Measurements from ENCODE around the gene CERS6.
"Not testable (repeated sequence)": the region's sequence is repeated elsewhere in the genome, so short reads cannot be mapped to it uniquely, and the experiment has no call there.

Gene CERS6

GRCh38 chr2:168641636-168642035 lies 185.6 kb downstream of the CERS6 start:
- no peak for DNase-seq (ENCODE audit: low spot score)

DNA sequence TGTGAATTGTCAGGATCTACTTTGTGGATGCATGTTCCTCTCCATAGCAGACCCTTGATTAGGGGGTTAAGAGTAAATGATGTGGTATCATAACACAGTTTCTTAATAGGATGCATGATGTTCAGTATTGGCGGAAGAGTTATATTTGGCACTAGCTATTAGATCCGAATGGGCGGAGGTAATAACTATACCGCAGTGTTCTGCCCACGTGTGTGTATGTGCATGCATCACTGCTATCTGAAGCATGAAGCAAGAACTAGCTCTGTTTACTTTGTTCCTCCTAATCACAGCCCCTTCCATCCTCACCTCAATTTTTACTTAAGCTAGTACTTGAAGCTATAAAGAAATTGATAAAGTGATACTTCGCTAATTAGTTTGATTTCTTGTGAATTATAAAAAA lies 186.8 kb downstream of the CERS6 start:
- no peak for DNase-seq (ENCODE audit: low spot score)

GRCh38 chr2:168643979-168644378 lies 187.9 kb downstream of the CERS6 start:
- DNase-seq (ENCODE audit: low spot score): no peak

DNA sequence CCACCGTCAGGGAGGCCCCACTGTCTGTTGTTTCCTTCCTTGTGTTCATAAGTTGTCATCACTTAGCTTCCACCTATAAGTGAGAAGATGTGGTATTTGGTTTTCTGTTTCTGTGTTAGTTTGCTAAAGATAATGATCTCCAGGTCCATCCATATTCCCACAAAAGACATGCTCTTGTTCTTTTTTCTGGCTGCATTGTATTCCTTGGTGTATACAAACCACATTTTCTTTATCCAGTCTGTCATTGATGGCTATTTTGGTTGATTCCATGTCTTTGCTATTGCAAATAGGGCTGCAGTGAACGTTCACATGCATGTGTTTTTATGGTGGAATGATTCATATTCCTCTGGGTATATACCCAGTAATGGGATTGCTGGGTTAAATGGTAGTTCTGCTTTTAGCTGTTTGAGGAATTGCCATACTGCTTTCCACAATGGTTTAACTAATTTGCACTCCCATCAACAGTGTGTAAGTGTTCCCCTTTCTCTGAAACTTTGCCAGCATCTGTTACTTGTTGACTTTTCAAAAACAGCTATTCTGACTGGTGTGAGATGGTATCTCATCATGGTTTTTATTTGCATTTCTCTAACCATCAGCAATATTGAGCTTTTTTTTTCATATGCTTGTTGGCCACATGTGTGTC lies 189.7 kb downstream of the CERS6 start:
- DNase-seq (ENCODE audit: low spot score): no peak

DNA sequence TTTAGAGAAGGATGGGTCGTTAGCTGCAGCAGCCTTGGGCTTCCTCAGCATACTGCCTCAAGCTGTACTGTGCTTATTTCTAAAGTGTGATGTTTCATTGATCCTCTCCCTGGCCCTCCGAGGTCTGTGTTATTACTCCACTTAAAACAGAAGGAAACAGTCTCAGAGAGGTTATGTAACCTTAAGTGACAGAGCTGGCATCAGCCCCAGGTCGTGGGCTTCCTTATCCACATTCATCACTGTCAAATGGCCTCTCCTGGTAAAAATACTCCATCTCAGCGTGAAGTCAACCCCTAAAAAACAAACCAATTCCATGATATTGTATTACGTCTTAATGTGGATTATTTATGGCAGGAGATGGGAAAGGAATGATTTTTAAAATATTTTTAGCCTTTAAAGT lies 193.0 kb downstream of the CERS6 start:
- no peak for DNase-seq (ENCODE audit: low spot score)

DNA sequence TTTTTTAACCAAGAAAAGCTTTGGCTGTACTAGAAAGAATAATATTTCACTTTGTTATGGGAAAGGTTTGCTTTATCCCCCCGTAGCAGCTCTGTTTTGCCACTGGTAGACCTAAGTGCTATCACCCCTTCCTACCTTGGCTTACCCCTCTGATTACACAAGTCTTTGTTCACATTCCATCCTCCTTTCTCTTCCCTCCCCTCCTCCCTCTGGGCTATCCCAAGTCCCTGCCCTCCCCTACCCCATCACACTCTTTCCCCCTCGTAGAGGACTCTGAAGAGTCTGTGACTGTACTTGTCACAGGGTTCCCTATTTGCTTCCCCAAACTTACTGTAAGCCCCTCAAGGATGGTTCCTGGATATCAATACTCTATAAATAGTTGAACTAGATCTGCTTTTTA lies 193.5 kb downstream of the CERS6 start:
- DNase-seq (ENCODE audit: low spot score): no peak

DNA sequence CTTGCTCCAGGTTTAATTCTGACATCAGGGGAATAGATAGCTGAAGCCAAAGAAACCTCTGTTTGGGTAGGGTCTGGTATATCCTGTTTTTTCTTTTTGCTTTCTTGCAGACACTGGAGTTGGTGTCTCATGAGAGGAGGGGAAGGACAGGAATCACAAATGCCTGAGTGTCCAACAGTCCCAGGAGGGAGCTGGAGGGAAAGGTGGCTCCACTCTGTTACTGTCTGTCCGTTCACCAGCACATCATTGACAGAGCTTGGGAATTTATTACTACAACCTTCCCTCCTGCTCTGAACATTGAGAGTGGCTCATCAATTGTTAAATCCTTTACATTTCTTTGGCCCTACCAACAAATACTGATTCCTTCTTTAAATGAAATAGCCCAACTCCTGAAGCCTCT lies 194.1 kb downstream of the CERS6 start:
- DNase-seq (ENCODE audit: low spot score): no peak

DNA sequence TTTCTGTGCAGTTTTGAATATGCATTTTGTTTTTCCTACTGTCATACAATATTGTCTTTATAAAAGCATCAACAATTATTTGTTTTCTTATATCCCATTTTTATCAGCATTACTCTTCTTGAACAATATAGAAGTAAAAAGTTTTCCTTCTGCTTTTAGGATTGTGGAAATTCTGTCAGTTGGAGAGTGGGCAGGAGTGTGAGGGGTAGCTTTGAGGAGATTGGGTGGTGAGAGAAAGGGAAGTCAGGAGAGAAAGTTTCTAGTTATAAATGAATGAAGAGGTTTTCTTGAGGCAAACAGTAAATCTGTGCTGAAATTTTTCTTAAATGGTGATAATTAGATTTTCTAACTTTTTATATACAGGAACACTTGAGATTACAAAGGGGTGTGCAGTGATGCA lies 194.7 kb downstream of the CERS6 start:
- DNase-seq (ENCODE audit: low spot score): no peak

GRCh38 chr2:168652997-168653921 lies 197.2 kb downstream of the CERS6 start:
- no peak for DNase-seq (ENCODE audit: low spot score)

DNA sequence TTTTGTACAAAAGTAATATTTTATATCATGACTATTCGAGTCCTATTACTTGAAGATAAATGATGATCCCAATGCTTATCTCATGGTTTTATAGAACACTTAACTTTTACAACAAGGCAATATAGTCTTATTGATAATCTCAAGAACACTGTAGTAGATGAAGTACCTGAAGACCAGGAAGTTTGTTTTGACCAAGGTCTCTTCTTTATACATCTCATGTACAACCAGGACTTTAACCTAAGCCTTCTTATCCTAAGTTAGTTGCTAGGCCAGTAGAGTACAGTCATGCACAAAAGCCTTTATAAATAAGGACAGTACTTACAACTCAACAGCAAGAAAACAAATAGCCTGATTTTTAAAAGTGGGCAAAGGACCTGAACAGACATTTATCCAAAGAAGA lies 198.6 kb downstream of the CERS6 start:
- no peak for DNase-seq (ENCODE audit: low spot score)

DNA sequence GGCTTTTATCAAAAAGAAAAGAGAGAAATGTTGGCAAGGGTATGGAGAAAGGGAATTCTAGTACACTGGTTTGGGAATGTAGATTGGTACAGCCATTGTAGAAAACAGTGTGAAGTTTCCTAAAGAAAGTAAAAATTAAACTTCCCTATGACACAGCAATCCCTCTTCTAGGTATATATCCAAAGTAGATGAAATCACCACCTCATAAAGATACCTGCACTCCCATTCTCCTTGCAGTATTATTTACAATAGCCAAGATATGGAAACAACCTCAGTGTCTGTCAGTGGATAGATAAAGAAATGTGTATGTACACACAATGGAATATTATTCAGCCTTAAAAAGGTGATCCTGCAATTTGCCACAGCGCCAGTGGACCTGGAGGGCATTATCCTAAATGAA lies 199.1 kb downstream of the CERS6 start:
- DNase-seq (ENCODE audit: low spot score): no peak

DNA sequence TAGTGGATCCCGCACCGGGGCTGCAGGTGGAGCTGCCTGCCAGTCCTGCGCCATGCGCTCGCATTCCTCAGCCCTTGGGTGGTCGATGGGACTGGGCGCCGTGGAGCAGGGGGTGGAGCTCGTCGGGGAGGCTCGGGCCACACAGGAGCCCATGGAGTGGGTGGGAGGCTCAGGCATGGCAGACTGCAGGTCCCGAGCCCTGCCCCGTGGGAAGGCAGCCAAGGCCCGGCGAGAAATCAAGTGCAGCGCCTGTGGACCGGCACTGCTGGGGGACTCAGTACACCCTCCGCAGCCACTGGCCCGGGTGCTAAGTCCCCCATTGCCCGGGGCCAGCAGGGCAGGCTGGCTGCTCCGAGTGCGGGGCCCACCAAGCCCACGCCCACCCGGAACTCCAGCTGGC lies 201.3 kb downstream of the CERS6 start:
- not testable (repeated sequence) for DNase-seq (ENCODE audit: low spot score)

- DNase-seq (ENCODE audit: low spot score): no peak
These were observed 202.6 kb downstream of the CERS6 start for GRCh38 chr2:168658706-168659105.

DNA sequence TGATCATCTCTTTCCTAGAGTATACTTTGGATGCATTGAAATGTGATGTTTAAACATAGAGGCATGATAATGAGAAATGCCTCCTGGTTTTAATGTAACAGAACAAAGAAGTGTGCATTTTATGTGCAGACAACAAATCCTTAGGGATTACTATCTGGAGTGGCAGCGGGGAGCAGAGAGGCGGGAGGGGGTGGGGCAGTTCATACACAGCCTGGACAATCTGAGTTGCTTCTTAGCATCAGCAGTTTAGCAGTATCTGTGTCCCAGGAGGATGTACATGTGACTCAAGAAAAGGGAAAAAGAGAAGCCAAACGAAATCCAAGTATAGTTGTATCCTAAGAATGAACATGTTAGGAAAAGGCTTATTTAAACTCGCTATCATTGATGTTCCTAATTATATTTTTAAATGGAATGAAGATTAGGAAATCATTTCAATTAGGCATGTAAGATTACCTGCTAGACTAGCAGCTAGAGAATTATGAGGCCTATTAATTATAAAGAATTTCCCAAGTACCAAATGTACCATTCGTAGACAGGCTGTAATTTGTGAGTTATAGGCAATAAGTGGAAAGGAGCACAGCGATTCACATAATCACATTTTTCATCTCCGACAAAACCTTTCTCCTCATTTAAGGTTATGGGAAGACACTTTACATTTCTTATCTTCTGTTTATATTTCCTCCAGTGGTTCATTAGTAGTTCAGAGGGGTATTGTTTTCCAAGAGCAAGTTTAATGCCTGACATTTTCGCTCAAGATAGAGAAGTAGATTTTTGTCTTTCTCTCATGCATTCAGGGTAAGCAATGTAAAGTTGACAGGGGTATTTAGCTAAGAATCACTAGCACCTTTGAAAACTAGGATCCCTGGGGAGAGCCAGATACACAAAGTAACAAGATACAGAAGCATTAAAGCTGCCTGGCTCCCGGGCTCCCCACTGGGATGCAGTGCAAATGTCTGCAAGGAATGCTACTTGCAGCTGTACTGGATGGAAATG lies 205.1 kb downstream of the CERS6 start:
- DNase-seq (ENCODE audit: low spot score): no peak

- DNase-seq (ENCODE audit: low spot score): no peak
These were observed 205.8 kb downstream of the CERS6 start for GRCh38 chr2:168661863-168662256.

DNA sequence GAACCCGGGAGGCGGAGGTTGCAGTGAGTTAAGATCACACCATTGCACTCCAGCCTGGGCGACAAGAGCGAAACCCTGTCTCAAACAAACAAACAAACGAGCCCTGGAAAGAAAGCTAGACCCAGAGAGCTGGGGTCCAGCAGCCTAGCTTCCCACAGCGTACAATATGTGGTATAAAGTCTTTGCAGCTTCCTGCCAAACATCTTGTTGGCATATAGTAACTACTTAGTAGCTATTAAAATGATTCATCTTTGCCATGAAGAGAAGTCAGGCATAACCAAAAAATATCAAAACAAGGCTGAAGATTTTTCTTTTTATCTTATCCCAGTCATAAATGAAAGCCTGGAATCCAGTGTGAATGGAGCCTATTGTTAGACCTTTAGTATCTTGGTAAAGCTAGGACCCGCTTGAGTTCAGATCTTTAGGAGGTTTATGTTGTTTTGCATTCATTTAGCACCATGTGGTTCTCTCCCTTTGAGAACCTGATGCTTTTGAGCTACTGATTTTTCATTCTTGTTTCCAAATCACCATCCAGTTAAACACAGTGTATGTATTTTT lies 206.7 kb downstream of the CERS6 start:
- no peak for DNase-seq (ENCODE audit: low spot score)

GRCh38 chr2:168663993-168664392 lies 207.9 kb downstream of the CERS6 start:
- DNase-seq (ENCODE audit: low spot score): peak; percentile 16

DNA sequence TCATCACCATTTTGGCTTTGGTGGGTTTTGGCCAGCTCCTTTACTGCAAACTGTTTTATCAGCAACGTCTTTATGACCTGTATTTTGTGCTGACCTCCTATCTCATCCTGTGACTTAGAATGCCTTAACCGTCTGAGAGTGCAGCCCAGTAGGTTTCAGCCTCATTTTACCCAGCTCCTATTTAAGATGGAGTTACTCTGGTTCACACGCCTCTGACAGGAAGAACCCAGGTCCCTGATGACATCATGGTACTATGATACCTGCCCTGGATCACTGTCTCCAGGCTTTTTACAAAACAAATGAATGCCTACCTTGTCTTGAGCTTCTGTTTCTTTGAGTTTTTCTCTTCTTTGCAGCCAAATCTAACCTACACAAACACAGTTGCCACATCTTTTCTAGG lies 208.6 kb downstream of the CERS6 start:
- not testable (repeated sequence) for DNase-seq (ENCODE audit: low spot score)

DNA sequence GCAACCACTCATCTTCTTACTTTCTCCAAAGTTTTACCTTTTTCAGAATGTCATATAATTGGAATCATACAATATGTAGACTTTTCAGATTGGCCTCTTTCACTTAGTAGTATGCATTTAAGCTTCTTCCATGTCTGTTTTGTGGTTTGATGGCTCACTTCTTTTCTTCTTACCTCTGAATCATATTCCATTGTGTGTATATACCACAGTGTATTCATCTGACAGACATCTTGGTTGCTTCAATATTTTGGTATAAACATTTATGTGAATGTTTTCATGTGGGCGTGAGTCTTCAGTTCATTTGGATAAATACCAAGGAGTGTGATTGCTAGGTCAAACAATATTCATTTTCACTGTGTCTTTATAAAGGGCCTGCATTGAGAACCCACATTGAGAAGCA lies 210.3 kb downstream of the CERS6 start:
- DNase-seq (ENCODE audit: low spot score): no peak

DNA sequence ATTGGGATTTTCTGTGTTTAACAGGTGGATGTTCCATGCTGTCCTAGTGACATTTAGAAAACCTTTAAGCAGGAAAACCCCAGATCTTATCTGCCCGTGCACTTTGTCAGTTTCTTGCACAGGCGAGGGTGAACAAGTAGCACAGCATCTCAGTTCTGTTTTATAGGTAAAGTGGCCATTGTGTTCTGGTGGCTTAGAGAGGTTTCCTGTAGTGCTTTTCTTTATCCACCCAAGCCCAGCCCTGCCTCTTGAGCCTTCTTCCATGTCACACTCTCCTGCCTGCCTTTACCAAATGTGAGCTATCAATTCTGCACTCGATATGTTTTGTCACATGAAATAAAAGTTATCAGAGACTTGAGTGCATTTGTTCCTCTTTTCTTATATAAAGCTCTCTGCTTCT lies 211.1 kb downstream of the CERS6 start:
- DNase-seq (ENCODE audit: low spot score): no peak

DNA sequence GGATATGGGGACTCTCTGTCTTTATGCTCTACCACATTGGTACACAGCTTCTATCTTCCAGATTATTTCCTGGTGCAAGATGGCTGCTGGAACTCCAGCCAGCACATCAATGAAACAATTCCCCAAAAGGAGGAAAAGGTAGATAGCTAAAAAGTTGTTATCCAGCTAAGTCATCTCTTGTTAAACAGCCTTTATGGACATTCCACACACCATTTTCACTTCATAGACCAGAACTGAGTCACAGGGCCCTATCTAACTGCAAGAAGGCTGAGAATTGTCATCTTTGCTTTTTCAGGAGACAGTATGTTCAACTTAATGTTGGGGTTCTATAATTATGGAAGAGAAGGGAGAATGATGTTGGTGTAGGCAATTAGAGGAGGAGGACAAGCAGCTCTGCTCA lies 213.1 kb downstream of the CERS6 start:
- DNase-seq (ENCODE audit: low spot score): no peak

DNA sequence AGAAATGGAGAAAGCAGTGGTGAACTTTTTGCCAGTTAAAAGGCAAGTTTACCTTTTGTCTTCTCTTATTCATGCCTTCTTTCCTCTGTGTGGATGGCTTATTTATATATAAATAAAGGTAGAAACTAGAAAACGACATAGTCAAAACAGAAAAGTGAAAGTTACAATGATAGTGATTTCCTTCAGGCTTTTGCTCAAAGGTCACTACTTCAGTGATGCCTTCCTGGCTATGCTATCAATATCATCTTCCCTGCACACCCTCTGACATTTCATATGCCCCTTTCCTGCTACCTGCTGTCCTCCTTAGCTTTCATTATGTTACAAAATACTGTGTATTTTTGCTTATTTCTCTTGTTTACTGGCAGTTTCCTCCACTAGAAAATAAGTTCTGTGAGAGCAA lies 214.4 kb downstream of the CERS6 start:
- no peak for DNase-seq (ENCODE audit: low spot score)

All from AG20443 (cell line).